Superior temporal gyrus (tissue), 1 donor: ENCODE data around the gene NEXN.
"Not testable (repeated sequence)": the region's sequence is repeated elsewhere in the genome, so short reads cannot be mapped to it uniquely, and the experiment has no call there.

Experiments
- DNase-seq: peaks from one replicate; pipeline ENCODE4 v3.0.0-alpha.2; 2016; ENCODE audit errors: extremely low spot score

NEXN gene

DNA sequence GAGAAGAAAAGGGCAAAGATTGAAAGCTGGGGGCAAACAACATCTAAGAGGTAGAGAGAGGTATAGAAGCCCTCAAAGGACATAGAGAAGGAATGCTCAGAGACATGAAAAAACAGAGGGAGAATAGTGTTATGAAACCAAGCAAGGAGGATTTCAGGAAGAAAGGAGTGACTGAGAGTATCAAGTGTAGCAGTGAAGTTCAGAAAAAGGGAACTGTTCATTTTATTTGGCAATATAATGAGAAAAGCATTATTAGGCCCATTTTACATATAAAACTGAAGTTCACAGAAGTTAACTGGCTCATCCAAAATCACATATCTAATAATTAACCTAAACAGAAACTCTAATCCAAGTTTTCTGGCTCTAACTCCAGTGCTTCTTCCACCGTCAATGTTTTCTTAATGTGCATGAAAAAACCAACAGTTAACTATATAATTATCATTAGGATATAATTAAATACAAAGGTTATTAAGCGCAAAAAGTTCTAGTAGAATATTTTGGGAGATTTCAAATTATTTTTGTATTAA lies 17.7 kb downstream of the NEXN start:
- DNase-seq: no peak

DNA sequence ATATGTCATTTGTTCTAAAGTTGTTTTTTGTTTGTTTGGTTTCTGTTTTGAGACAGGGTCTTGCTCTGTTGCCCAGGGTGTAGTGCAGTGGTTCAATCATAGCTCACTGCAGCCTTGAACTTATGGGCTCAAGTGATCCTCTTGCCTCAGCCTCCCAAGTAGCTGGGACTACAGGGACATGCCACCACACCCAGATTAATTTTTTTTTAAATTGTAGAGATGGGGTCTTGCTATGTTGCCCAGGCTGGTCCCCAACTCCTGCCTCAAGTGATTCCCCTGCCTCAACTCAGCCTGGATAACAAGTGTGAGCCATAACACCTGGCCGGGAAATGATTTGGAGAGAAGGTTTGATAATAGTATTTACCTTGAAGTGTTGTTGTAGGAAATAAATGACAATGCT lies 18.2 kb downstream of the NEXN start:
- no peak for DNase-seq

DNA sequence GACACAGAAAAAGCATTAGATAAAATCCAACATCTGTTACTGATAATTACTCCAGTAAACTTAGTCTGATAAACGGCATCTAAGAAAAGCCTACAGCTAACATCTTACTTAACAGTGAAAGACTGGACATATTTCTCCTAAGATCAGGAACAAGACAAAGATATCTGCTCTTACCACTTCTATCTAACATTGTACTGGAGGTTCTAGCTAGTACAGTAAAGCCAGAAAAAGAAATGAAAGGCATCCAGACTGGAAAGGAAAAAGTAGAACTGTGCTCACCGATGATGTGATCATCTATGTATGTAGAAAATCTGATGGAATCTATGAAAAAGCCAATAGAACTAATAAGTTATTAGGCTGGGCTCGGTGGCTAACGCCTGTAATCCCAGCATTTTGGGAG lies 21.7 kb downstream of the NEXN start:
- DNase-seq: no peak

DNA sequence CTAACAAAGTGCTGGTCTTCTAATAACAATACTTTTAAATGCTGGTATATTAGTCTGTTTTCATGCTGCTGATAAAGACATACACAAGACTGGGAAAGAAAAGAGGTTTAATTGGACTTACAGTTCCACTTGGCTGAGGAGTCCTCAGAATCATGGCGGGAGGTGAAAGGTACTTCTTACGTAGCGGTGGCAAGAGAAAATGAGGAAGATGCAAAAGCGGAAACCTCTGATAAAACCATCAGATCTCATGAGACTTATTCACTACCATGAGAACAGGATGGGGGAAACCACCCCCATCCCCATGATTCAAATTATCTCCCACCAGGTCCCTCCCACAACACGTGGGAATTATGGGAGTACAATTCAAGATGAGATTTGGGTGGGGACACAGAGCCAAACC lies 30.5 kb downstream of the NEXN start:
- not testable (repeated sequence) for DNase-seq

DNA sequence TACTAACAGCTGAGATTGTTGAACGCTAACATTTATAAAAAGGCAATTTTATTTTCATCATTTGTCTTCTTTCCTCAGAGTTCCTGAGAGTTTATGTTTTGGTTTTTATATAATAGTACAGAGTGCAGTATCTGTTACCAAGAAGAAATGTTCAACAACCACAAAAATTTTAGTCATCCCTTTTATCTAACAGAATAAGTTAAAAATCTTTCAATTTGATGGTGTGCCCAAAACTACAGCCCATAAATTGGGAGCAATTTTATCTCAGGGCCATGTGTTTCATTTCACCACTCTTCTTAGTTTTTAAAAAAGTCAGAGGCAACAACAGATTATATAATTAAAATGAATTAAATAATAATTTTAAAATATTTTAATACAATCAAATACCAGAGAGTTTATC lies 37.1 kb downstream of the NEXN start:
- DNase-seq: no peak

DNA sequence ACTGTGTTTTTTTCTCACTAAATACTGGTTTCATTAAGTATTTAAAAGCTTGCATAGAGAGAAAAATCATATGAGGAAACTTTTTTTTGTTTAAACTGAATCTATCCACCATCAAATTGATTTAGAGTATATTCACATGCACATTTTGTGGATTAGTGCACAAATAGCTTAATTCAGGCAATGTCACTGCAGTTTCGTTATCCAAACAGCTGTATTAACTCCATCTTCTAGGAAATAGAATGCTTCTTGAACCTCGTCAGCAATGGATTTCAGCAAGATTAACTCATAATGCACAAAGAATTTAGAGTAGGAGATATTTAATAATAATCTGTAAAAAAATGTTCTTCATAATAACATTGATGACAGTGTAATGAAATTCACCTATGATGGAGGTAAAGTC lies 37.5 kb downstream of the NEXN start:
- no peak for DNase-seq

DNA sequence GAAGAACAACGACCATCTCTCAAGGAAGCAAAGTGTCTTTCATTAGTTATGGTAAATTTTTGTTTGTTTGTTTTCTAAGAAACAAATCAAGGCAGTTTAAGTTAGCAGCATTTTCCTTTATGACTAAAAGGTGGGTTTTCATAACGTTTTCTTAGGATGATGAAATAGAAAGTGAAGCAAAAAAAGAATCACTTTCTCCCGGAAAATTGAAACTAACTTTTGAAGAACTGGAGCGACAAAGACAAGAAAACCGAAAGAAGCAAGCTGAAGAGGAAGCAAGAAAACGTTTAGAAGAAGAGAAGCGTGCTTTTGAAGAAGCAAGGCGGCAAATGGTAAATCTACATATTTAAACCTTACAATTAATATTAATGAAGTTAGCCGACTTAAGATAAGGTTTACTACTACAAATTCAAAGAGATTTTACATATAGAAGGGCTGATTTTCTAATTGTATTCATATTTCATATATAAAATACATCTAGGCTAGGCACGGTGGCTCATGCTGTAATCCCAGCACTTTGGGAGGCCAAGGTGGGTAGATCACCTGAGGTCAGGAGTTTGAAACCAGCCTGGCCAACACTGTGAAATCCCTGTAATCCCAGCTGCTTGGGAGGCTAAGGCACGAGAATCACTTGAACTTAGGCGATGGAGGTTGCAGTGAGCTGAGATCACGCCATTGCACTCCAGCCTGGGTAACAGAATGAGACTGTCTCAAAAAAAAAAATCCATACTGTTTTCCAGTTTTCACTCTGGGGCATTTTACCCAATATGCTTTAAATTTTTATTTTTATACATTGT lies 38.3 kb downstream of the NEXN start:
- no peak for DNase-seq

DNA sequence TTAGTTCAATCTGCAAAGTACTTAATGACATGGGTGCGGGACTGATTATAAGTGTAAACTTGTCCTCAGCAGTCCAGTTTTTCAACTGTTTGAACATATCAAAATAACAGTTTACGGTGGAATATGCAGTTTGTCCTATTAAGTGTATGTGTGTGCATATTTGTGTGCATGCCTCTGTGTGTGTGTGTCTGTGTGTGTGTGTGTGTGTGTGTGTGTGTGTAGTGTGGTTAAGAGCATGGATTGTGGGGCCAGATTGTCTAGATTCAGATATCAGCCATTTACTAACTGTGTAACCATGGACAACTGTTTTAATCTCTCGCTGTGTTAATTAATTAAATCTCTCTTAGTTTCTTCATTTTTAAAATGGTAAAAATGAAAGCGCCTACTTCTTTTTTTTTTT lies 39.0 kb downstream of the NEXN start:
- no peak for DNase-seq

DNA sequence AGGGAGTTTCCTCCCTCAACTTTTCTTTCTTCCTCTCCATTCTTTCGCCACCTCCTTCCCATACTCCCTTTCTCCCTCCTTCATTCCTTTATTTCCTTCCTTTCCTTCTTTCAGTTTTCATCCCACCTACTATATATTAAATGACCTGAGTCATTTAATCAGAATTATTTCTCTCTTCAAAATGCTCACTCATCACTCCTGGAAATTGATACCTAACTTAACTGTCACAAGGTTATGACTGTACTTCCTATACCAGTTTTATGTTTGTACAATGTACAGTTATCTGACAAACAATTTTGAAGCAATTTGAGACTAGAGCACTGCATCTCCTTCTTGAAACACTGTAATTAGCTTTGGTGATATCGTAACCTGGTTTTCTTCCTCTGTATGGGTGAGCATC lies 41.4 kb downstream of the NEXN start:
- DNase-seq: no peak

DNA sequence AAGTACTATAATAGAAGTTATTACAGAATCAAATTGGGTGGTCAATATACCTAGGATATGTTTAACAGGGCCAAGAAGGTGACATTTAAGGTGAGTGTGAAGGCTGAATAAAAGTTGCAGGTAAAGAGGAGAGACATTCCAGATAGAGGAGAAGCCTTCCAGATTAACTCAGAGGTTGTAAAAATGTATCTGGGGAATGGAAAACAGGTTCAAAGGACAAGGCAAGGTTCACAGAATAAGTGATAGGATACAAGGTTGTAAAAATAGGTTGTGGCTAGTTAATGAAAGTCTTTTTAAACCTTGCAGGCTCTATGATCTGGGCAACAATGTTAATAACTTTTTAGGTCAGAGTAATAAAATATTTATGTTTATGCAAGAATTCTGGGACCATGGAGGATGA lies 50.2 kb downstream of the NEXN start:
- DNase-seq: no peak

DNA sequence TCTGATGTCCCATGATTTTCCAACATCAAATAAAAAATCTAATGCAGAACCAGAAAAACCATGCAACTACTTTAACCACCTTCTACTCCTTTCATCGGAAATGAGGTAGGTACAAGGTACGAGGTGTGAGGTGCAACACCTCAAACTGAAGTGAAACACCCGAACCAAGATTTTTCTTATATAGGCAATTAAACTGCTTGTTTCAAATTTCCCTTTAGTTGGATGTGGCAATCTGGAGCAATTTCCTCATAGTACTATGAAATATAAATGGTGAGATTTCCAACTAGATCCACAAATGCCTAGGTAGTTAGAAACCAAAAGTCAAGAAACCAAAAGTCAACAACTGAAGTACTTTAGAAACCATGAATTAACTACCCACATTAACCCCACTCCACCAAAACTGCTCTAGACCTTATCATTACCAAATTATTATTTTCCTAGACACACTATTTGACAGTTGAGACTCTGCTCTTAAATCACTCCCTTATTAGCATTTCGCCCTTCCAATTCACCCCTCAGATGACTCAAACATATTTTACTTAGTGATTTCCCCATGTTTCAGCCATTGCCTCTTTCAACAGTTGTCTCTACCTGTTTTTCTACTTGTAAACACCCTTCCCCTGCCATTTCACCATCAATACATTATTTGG lies 52.6 kb downstream of the NEXN start:
- no peak for DNase-seq

DNA sequence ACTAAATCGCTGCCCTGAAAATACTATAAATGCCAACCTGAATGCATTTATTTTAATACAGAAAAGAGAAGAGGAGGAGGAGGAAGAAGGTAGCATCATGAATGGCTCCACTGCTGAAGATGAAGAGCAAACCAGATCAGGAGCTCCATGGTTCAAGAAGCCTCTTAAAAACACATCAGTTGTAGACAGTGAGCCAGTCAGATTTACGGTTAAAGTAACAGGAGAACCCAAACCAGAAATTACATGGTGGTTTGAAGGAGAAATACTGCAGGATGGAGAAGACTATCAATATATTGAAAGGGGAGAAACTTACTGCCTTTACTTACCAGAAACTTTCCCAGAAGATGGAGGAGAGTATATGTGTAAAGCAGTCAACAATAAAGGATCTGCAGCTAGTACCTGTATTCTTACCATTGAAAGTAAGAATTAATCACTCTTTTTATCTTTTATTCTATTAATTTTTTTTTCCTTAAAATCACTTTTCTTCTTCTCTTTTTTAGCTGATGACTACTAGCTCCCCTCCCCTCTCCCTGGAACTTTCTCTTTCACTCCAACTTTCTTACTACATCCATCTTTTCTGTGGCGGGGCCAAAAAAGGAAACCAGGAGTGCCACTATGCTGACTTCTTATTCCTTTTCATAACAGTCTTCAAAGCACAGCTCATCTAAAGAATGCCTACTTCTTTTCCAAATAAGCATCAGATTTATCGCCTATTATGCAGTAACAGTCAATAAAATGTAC lies 54.1 kb downstream of the NEXN start:
- DNase-seq: no peak

DNA sequence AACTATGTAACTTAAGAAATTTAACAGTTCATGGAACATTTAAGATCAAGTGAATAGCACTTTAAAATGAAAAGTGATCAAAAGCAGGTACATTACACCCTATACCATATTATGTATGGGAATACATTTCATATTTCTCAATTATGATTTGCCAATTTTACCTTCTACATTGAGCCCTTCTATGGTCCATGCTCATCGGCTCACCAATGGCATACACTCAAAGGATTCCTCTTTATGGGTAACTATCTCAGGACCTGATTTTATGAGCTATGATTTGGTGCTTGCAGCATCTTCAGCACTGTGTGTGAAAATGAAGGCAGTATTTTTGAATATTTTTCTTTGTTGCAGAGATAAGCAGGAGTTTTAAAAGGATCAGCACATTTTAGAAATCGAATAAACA lies 56.9 kb downstream of the NEXN start:
- DNase-seq: no peak

DNA sequence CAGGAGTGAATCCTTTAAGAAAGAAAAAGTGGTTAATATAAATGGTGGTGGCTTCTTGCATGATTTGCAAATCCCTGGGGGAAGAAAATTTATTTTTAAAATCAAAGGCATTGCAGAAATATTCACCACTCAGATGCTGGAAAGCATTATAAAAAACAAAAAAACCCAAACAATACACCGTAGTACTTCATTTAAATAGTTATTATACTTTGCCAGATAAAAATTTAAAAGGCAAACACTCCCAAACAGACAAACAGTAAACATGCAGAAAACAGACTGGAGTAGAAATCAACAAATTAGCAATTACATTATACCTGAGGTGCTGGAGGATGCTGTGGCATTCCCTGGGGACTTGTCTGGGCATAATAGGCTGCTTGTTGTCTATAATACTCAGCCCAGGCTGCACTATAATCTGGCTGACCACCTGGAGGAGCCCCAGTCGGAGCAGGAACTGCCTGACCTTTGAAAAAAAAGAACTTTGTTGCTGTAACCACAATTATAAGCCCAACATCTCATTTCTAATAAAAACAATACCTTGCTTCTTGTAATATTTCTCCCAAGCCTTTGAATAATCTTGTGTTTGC lies 60.5 kb downstream of the NEXN start:
- DNase-seq: no peak

DNA sequence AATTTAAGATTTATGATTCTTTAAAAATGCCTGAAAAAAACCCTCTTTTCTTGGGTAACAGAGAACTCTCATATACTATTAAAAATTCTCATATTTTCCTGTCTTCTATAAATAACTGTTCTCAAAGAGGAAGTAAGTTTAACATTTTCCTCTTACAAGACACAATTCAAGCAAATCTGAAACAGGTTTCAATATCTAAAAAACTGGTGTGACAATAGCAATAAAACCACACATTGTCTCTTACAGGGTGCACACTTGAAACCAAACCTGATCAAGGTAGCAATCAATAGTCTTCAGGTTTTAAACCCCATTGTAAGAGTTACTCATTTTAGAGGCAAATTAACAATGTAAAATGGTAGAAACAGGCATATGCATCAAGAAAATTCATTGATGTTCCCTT lies 62.4 kb downstream of the NEXN start:
- DNase-seq: no peak

DNA sequence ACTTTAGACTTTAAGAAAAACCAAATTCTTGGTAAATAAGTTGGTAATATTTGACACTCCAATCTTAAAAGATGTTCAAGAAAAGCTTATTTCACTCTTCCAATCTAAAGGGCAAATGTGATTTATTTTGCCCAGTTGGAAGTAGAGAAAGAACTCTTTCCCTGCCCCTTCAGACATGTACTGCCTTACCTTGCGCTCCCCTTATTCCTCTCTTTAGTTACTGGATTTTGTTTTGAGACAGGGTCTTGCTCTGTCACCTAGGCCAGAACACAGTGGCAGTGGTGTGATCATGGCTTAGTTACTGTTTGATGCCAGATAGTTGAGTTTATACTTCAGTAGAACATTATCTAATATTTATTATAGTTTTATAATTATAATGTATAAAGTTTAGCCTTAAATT lies 62.9 kb downstream of the NEXN start:
- no peak for DNase-seq

DNA sequence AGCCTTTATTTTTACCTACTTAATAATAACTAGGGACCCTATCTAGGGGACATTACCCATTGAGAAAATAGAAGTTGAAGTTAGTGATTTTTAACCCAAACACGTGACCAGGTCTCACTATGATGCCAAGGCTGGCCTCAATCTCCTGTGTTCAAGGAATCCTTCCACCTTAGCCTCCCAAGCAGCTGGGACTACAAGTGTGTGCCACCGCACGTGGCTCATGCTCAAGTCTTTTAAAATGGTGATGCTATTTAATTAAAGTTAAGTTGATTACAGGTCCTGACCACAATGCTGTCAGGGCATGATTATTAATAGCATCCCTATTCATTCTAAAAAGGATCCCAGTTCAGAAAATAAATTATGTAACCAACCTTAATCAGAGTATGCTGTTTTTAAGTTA lies 65.5 kb downstream of the NEXN start:
- DNase-seq: no peak

DNA sequence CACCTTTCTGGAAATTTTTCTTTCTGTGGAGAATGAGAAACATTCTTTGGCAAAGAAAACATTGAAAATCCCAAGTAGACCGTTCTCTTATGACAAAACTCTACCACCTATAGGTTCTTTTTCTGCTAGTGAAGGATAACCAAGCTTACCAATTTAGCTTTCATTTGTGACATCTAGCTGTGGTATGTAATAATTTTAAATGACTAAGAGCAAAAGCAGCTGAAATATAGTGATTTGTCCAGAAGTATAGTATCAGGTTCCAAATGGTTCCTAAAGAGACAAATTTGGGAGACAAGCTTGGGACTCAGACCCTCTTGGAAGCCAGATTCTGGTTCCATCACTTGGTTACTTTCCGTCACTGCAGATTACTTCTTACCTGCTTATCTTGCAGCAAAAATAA lies 66.1 kb downstream of the NEXN start:
- DNase-seq: no peak

DNA sequence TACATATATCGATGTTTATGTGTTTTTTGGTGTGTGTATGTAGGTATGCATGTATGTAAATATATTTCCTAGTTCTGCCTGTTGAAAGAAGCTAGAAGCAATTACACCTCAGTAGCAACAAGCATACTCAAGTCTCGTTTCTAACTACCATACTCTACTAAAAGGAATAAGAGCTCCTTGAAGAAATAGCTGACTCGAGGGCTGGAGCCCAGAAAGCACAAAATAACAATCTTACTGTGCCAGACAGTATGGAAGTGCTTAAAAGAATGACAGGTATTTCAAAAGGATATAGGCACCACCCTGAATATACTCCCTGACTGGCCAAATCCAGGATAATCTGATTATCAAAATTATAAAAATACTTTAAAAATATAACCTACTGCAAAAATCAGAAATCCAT lies 67.3 kb downstream of the NEXN start:
- DNase-seq: no peak

DNA sequence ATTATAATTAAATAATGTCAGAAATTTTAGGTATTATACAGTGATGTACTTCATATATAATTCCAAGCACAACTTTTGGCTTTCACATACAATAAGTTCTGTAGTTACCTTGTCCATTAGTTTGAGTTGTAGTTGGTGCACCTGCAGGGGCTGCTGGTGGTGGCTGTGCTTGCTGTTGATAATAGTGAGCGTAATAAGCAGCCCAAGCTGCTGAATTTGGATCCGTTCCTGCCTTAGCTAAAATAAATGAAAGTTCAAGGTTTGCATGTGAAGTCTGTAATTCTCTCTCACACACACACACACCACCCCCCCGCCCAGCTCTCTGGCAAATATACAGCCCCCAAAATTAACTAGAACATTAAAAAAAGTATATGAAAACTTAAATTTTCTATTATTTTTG lies 68.0 kb downstream of the NEXN start:
- no peak for DNase-seq

DNA sequence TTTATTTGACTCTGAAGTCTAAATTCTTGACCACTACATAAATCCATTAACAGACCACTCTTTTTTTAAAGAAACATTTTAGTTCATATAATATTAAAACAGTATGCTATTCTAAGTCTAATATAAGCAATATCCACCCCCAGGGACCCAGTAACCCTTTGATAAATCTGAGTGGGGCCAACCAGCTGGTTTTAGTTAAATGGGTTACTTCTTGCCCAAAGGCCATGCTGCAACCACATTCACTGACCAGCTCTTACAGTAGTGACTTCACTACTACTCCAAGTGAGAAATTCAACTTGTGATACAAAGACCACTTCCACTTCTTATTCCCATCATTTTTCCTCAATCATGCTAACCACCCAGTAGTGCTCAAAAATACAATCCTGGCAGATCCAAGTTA lies 70.0 kb downstream of the NEXN start:
- no peak for DNase-seq

DNA sequence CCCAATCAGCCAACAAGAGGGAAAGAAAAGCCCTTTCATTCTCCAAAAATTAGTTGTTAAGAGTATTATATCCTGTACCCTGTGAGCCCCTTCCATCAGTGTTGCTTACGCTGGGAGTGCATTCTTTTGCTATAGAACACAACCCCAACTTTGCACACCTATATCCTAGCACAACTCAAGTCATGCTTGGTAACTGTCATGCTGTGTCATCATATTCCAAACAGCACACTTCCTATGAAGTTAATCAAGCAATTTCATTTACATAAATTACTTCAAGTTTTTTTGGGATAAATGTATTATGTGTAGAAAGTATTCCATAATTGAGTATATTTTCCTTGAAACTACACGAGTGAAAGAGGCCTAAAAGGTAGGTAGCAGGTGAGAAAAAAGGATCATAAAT lies 70.4 kb downstream of the NEXN start:
- DNase-seq: no peak
